Lung microvascular endothelial cell (primary cell): Measurements from ENCODE around the gene PTX4. TPM values are rescaled to one million over a fixed set of nuclear protein-coding genes. Genes with fewer than 3 reads are reported as not detected.
"Not testable (repeated sequence)": the region's sequence is repeated elsewhere in the genome, so short reads cannot be mapped to it uniquely, and the experiment has no call there.

Source experiments
- DNase-seq, 2 donors: peaks; one replicate each; pipeline versions ENCODE4 v3.0.0 to v3.0.0-alpha.2; 2010; ENCODE audit warnings: low read depth in 2 of 2
- total RNA-seq: library from RNA; depleted of rRNA; stranded (reverse); fragments of >200 nt; gene quantifications from 2 replicates; pipeline ENCODE4 v1.2.1, GENCODE V29; 2014

The PTX4 gene
- total RNA-seq, 1 donor from 2014 or later = not detected

DNA sequence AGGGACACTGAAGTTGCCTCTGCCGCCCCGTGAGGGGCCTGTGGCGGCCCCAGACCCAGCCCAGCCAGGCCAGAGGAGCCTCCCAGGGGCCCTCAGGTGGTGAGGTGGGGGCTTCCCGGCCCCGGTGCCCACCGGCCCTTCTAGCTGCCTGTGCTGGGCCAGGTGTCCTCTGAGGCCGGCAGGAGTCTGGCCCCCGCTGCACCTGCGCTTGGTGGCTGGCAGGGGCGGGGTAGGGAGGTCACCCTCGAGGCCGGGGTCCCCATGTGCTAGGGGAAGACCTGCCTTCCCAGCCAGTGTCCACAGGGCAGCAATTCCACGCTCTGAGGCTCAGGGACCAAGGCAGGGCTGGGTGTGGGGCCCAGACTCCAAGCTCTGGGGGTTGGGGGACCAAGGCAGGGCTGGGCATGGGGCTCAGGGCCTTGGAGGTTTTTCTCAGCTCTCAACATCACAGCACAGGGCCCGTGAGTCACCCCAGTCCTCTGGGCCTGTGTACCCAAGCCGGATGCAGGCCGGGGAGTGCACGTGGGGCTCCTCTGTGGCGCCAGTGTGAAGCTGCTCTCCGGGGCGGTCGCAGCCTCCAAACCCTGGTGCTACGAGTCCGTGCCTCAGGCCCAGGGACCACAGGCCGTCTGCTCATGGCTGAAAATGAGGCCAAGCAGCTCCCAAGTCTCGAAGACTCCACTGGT is 43.1 kb downstream of the PTX4 start:
- no peak for DNase-seq

DNA sequence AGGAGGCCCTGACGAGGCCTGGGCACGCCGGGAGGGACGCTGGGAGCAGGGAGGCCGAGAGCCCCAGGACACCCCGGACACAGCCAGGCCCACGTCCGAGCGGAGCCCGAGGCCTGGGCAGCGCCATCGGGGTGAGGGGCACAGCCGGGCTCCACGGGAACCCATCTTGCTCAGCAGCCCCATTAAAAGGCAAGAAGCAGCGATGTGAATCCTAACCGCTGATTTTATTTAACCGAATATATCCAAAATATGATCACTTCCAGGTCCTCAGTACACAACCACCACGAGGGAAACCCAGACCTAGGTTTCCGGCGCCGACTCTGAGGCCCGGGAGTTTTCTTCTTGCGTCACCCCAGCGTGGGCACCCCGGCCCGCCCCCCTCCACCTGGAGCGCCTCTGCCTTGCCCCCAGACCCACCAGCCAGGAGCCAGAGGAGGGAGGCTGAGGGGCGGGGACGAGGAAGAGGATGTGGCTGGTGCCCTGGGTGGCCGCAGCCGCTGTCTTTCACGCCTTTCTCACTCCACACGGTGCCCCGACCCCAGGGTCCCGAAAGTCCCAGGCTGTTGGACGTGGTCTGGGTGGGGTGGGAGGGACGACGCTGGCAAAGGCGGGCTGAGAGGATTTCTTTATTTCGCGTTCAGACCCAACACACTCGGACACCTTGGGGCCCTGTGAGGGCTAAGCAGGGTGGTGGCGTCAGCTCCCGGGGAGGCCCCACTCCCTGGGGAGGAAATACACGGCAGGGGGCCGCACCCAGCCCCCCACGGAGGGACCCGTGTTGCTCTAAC is 43.8 kb downstream of the PTX4 start:
- DNase-seq = no peak

DNA sequence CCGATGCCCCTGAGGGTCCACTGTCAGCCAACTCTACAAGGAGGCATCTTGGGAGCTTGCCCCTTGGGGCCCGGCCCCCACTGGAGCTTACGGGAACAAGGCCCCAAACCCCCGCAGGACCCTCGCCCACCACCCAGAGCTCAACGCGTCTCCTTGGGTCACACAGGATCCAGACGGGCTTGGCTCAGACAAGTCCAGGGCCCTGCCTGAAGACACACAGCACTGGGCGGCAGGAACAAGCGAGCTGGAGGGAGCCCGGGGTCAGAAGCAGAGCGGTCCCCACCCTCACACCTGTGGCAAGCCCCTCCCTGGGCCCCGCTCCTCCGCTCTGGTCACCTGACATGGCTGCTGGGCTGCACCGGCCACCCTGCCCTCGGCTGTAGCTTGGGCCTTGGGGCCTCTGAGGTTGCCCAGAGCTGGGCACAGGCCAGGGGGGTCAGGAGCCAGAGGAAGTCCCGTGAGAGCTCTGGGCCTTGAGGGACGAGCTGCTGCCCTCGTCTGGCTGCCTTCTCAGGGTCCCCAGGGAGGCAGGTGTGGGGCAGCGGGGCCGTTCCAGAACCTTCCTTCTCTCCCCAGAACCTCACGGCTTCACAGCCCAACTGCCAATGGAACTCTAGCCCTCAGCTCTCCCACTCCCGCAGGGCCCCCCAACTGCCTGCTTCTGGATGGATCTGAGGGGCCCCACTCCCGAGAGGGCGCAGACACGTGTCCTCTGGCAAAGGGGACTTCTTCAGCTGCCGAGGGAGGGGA is 44.6 kb downstream of the PTX4 start, which contains the start of gene CCDC154:
TSS of gene CCDC154 (minus strand) at position 577 of the 750 bp plus-strand sequence. CDS start at position 343, 234 bp downstream.
- DNase-seq = no peak

DNA sequence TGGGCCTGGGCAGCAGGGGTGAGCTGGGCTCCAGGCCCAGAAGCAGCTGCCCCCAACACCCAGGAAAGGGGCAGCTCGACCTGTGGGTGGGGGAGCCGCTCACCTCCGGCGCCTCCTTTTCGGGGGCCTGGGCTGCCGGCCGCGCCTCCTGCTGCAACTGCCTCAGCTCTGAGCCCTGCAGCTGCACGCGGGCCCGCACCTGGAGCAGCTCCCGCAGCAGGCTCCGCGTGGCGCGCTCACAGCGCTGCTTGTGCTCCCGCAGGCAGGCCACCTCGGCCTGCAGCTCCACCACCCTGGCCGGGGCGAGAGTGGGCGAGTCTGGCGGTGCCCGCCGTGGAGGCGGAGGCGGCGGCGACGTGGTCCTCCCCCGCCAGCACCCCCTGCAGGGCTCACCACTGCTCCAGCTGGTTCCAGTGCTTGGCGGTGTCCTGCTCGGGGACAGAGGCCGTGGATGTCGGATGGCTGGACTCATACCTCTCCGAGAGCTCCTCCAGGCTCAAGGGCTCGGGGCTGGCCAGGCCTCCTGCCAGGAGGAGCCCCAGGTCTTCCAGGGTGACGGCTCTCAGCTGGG is 45.3 kb downstream of the PTX4 start:
- DNase-seq = no peak

DNA sequence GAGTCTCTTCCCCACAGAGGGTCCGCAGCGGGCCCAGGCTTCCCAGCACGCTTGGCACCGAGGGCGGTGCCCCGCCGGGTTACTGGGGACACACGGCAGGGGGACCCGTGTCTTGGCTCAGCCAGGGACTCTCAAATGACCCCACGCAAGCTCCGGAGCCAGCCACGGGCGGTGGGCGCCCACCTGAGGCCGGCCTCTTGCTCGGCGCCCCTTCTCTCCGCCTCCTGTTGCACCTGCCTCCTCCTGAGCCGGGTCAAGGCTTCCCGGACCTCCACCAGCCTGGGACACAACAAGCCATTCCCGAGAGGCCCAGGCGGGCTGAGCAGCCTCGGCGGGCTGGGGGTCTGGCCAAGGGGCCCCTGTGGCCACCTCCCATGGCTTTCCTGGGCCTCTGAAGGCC is 46.0 kb downstream of the PTX4 start:
- DNase-seq = no peak

DNA sequence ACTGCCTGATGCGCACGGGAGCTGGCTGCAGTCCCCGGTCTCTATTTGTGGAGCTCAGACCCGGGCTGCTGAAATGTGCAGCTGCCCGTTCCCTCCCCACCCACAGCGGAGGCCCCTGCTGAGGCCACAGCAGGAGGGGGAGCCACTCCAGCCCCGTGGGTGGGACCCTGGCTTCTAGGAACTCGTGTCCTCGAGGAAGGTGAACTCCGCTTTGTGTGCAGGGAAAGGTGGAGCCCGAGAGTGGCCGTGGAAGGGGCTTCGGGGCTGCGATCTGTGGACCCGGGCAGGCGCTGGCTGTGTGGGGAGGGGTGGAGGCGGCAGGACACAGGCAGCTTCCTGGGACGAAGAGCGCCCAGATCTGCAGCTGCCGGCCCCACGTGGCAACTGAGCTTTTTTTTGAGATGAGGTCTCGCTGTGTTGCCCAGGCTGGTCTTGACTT is 47.3 kb downstream of the PTX4 start:
- no peak for DNase-seq

DNA sequence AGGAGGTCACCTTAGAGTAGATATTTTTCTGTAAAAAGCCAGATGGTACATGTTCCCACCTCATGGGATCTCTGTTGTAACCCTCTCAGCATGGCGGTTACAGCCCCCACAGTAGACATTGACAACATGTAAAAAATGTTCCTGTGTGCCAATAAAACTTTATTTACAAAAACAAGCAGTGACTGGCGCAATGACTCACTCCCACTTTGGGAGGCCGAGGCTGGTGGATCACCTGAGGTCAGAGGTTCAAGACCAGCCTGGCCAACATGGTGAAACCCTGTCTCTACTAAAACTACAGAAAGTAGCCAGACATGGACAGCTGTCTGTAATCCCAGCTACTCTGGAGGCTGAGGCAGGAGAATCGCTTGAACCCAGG is 49.1 kb downstream of the PTX4 start:
- not testable (repeated sequence) for DNase-seq

DNA sequence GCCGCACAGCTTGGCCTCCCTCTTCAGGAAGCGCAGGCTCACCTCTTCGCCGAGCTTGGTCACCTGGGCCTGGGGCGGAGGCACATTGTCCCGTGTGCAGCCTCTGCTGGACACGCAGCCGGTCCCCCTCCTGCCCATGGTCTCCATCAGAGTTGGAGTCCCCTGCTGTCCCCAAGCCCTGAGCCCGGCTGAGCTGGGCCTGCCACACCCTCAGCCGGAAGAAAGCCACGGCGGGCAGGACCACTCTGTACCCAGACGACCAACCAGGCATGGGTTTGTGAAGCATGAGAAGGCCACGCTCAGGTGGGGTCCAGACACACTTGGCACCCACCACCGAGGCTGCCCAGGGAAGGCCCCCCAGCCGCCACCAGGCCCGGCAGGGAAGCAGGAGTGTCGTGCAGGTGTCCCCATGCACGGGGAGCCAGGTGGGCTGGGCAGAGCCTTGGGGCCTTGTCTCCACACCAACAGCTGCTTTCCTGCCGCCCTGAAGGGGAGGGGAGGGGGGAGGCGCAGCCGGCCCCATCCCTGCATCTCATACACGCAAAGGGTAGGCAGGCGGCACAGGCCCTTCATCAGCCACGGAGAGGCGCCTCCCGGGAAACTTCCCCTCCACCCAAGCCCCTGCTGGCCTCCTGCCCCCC is 49.6 kb downstream of the PTX4 start:
- DNase-seq = no peak

DNA sequence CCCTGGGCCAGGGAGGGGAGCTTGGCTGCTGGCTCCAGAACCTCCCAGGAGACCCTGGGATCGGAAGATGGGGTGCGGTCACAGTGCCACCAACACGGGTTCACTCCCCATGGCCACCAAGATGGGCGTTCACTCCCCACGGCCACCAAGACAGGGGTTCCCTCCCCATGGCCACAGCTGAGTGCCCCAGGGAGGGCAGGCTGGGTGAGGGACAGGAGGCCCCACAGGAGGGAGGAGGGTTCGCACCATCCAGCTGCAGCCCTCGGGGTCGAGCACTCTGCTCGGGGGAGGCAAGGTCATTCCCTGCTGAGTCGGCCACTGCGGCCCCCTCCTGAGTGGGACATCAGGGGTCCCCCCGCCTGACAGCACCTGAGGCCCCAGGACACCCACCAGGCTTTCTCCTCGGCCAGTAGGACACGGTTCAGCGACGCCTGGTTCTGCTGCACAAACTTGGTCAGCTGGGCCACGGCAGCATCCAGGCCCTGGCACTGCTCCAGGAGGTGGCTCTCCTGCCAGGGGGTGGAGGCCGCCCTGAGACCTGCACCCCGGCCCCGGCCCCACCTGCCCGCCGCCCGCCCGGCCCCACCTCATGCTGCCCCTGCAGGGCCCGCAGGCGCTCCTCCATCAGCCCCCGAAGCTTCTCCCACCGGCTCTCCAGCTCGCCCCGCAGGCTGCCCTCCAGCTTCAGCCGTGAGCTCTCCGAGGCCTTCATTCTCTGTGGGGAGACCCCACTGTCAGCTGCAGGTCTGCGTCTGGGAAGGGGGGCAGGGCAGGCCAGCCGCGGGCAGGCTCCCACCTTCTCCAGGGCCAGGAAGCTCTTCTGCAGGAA is 50.3 kb downstream of the PTX4 start:
- no peak for DNase-seq

DNA sequence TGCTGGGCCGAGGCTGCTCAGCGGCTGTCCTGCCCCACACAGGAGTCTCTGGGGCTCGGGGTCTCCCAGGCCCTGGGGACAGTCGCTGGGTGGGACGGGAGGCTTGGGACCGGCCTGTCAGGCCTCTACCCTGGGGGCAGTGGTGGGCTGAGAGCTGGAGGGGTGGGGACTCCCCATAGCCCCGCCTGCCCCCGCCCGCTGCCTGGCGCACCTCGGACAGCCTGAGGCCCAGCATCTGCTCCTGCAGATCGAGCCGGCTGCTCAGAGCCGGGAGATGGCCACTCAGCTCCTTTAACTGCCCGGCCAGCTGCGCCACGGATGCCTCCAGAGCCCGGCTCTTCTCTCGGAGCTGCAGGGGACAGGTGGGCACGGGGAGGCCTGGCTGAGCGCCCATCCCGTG is 51.1 kb downstream of the PTX4 start:
- DNase-seq = no peak

DNA sequence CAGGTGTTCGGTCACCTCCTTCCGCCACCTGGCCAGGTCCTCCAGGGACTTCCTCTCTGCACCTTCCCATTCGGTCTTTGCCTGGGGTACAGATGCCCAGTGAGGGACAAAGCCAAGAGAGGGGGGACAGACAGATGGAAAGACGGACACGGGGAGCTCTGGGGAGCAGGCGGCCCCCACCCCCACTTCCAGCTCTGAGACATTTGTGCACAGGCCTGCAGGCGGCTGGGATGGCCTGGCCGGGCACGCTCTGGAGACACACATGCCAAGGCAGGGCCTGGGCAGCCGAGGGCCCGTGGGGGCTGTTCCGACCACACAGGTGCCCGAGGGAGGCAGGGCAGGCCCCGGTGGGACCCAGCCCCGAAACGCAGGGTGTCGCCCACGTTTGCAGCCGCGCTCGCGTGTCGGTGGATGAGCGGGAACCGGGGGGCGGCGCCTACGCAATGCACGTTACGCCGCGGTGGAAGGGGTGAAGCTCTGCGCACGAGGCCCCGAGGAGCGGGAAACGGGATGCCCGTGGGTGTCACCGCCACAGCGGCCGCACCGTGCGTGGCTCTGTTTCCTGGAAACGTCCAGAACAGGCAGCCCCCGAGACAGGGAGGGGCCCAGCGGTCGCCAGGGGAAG is 51.9 kb downstream of the PTX4 start:
- no peak for DNase-seq

DNA sequence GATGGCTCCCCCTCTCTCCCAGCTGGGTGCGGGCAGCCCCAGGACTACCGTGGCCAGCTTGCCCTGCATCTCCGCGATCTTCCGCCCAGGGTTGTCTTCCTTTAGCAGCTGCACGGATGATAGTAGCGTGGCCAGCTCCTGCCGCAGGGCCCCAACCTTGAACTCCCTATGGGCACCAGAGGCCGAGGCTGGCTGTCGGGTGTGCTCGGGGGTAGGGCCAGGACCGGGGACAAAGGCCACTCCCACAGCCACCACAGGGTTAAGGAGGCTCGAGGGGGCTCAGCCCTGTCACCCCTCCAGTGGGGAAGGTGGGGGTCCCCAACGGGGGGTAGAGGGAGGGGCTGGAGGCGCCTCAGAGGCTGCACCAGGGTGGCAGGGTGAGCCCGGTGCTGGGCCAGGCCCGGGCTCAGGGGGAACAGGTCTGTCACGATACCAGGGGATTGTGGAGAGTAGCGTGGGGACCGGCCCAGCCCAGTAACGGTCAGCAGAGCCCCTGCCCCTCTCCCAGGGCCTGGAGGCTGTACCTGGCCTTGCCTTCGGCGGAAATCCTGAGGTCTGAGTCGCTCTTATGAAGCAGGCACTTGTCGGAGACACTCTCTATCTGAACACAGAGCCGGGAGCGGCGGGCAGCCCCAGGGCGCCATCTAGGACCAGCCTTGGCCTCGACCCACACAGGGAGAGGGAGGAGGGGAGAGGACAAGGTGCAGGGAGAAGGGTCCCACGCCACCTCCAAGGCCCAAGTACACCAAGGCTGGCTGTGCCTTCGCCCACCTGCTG is 52.6 kb downstream of the PTX4 start:
- no peak for DNase-seq

Other genes with a start within 250 kb of the PTX4 start
- not detected in 2 replicates for gene TPSAB1, start 248.2 kb downstream of the PTX4 start, total RNA-seq
- not detected in 2 replicates for gene TPSD1, start 232.9 kb downstream of the PTX4 start, total RNA-seq
- gene UBE2I, start 179.3 kb downstream of the PTX4 start, total RNA-seq = 29.6 and 35.3 TPM in 2 replicates
- gene BAIAP3, start 155.3 kb downstream of the PTX4 start, total RNA-seq = 1.2 and 1.3 TPM in 2 replicates
- 47.7 and 67.3 TPM in 2 replicates for gene TSR3, start 137.1 kb downstream of the PTX4 start, total RNA-seq
- 19.2 and 31.7 TPM in 2 replicates for gene GNPTG, start 137.0 kb downstream of the PTX4 start, total RNA-seq
- 3.9 and 5.6 TPM in 2 replicates for gene UNKL, start 74.2 kb downstream of the PTX4 start, total RNA-seq
- 12.9 and 18.5 TPM in 2 replicates for gene UQCC4, start 68.2 kb downstream of the PTX4 start, total RNA-seq
- gene PERCC1, start 57.9 kb downstream of the PTX4 start, total RNA-seq = not detected in 2 replicates
- gene CCDC154, start 44.4 kb downstream of the PTX4 start, total RNA-seq = under 0.01 and 0.40 TPM in 2 replicates
- gene CLCN7, start 13.9 kb downstream of the PTX4 start, total RNA-seq = 62.5 and 69.8 TPM in 2 replicates
- 10.2 and 17.9 TPM in 2 replicates for gene TELO2, start 4.4 kb upstream of the PTX4 start, total RNA-seq
- gene TMEM204, start 44.7 kb upstream of the PTX4 start, total RNA-seq = 89.6 and 101 TPM in 2 replicates
- 10.7 and 17.5 TPM in 2 replicates for gene IFT140, start 123.1 kb upstream of the PTX4 start, total RNA-seq
- 5.9 and 9.5 TPM in 2 replicates for gene CRAMP1, start 123.4 kb upstream of the PTX4 start, total RNA-seq
- gene JPT2, start 189.3 kb upstream of the PTX4 start, total RNA-seq = 33.1 and 48.4 TPM in 2 replicates
- 12.4 and 22.0 TPM in 2 replicates for gene MAPK8IP3, start 217.3 kb upstream of the PTX4 start, total RNA-seq